Stimulated activated CD4-positive, alpha-beta T cell treated with anti-CD3 and anti-CD28 coated beads, Interleukin-1b, Interleukin-23, amount 100 ng/mL, for 4 hours (primary cell): Measurements from ENCODE around the gene PGLYRP4.

ENCODE experiments used
- DNase-seq, 2 donors: peaks; one replicate each; pipeline ENCODE4 v3.0.0-alpha.2; 2020; ENCODE audit warnings: low read depth in 2 of 2

Gene PGLYRP4

GRCh38 chr1:153288634-153289275 lies 59.9 kb downstream of the PGLYRP4 start:
- DNase-seq, result peak in 1 of 2 donors; percentile 11
